NCI-H510A (cell line): ENCODE results near the gene SLC25A18.

Experiments used
- DNase-seq: peaks from one replicate; lab custom pipeline; 2025; lab: John Stamatoyannopoulos, UW

Gene SLC25A18

DNA sequence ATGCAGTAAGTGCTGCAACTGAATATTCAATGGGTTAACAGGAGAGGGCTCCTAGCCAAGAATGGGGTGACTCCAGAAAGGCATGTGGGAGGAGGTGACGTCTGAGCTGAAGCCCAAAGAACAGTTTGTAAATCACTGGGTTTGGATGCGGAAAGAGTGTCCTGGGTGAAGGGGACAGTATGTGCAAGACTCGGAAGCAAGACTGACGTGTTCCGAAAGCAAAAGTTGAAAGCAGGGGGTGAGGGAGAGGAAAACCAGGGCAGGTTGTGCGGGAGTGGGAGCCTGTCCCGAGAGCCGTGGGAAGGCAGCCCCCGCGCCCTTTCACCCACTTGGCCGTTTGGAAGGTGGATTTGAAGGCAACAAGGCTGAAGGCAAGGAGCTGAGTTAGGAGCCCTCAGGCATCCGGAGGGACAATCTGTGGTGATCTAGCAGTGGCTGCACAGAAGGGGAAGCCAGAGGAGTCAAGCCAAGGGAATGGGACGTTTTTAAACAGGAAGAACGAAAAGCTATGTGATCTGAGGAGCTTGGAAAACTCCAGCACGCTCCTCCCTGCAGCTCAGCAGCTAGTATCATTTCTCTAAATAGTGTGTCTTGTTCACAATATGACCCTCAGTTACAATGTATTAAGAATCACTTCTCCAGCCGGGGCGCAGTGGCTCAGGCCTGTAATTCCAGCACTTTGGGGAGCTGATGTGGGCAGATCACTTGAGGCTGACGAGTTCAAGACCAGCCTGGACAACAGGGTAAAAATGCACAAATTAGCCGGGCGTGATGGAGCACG is 7.7 kb downstream of the SLC25A18 start:
- DNase-seq: no peak

- DNase-seq: no peak
Measured at GRCh38 chr22:17575151-17575550, 11.9 kb downstream of the SLC25A18 start.

DNA sequence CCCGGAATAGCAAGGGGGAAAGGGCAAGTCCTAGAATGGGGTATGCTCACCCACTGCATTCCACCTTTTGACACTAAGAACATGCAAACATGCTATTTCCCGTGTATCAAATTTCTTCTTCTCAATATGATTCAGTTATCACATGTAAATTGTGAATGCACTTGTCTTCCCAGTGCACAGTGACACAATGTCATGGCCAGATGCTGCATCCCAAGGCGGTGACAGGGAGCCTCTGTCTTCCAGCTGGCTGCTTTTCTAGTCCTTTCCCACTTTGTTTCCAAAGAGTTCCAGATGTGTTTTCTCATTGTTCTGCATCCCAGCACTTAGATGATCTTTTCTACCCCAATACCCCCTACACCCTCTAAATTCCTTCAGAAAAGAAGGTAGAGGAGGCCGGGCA is 12.4 kb downstream of the SLC25A18 start:
- no peak for DNase-seq

DNA sequence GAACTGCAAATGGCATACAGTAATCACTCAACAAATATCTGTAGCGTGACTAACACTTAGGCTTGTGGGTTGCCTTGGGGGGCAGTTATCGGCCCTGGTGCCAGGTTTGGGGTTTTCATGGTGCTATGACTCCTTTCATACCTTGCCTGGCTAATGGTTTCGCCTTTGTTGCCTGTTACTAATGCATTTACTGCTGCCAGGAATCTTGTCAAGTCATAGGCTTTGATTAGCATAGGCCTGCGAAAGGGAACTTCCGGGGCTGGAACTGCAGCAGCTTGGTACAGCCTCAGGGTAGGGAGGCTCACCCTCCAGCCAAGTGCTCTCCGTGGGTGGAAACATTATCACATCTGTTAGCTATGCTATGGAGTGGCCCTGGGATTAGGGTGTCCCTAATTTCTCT is 13.2 kb downstream of the SLC25A18 start:
- no peak for DNase-seq

- DNase-seq: no peak
Measured at GRCh38 chr22:17578136-17578754, 14.9 kb downstream of the SLC25A18 start.

- no peak for DNase-seq
Measured at GRCh38 chr22:17579535-17579981, 16.3 kb downstream of the SLC25A18 start.

- DNase-seq: no peak
Measured at GRCh38 chr22:17580441-17581031, 17.2 kb downstream of the SLC25A18 start.

- DNase-seq: no peak
Measured at GRCh38 chr22:17581056-17581455, 17.8 kb downstream of the SLC25A18 start.

DNA sequence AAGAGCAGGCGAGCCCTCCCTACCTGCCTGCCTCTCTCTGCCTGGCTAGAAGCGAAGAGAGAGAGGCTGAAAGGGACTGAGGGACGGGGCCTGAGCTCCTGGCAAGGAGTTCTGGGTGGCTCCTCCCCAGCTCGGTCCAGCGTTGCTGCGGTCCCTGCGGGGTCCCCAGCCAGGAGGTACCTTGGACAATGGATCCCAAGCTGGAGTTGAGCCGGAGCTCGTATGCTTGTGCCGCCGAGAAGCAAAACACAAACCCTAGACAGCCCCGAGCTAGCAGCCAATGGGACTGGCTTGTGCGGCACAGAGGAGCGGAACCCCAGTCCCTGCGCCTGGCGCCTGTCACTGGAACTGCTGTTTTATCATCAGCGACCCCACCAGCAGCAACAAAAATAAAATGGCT is 18.3 kb downstream of the SLC25A18 start:
- no peak for DNase-seq

GRCh38 chr22:17583151-17583550 is 19.9 kb downstream of the SLC25A18 start:
- DNase-seq: no peak

DNA sequence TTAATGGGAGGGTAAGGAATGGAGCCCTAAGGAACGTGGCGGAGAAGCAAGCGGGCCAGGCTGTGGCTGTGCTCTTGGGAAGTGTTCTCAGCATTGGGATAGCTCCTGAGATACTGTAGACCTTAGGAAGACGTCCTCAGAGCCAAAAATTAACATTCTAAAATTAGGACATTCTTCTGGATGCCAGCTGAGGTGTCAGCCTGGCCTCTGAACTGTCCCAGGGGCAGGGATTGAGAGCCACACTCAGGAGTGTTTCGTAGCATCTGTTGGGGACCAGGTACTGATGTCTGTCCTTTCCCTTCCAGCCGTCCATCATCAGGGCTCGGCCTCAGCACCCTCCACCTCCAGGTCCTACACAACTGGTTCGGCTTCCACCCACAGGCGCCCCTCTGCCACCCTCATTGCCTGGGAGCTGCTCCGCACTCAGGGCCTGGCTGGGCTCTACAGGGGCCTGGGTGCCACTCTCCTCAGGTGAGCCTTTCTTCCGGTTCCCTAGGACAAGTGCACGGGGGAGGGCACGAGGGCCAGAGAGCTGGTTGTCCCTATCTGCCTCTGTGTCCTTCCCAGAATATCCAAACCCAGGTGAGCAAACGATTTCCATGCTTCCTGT is 23.6 kb downstream of the SLC25A18 start:
- DNase-seq: no peak

DNA sequence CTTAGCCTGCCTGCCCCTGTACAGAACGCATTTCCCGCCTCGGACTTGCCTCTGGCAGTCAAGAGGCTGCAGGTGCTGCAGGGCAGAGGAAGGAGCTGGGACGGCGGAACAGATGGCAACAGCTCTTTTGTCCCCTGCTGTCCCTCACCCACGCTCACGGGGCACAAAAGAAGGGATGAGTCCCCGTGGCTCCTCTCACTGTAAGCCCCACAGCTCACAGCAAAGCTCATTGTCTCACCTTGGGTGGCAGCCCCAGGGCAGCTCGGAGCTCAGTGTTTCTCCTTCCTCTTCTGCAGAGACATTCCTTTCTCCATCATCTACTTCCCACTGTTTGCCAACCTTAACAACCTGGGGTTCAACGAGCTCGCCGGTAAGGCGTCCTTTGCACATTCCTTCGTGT is 24.3 kb downstream of the SLC25A18 start:
- no peak for DNase-seq

- no peak for DNase-seq
Measured at GRCh38 chr22:17588606-17589005, 25.3 kb downstream of the SLC25A18 start.

DNA sequence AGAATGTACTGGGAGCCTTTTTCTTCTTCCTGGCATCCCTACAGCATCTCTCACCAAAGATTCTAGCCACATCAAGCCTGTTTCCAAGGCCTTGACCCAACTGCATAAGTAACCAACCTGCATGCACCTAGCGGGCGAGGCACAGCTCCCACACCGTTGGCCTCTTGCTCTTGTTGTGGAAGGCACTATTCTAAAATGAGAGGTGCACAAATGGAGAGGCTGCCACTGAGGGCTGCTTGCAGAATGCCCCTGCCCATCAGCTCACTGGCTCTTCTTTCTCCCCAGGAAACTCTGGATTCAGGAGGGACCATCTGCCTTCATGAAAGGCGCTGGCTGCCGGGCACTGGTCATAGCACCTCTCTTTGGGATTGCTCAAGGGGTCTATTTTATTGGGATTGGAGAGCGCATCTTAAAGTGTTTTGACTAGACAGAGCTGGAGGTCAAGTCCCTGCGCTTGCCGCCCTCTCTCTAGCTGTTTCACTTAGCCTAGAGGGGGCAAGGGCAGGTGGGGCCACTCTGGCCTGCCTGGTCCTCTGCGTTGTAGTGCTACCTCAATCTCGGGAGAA is 26.6 kb downstream of the SLC25A18 start:
- DNase-seq: no peak

DNA sequence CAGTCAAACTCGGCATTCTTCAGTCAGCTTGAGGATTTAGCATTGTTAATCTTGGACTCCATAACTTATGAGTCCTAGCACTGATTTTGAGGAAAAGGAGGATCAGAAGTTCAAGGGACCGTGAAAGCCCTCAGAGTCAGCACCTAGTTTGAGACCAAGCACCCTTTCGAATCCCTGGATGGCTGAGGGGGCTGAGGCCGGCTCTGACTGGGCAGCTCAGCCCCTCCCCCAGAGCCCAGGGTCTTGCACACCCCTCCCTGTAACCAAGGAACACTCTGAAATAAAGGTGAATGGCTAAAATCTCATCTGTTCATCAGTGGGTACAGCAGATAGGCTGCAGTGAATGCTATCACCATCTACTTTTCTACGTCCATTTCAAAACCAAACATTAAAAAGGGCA is 27.3 kb downstream of the SLC25A18 start:
- no peak for DNase-seq

DNA sequence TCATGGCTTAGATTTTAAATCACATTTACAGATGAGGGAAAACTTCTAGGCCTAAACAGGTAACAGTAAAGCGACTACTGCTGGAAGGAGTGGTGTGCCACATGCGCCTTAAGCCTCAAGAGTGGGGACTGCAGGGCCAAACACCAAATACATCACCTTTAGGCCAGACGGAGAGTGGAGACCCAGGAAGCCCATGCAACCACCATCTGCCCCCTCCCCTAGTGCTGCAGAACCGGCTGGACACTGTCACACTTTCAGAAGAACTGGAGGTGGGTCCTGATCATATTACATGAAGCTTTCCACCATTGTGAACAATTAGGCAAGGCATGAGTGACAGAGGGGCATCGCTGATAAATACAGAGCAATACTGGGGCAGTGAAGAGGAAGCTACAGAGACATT is 28.9 kb downstream of the SLC25A18 start:
- DNase-seq: no peak

GRCh38 chr22:17596226-17596625 is 32.9 kb downstream of the SLC25A18 start:
- no peak for DNase-seq

GRCh38 chr22:17597217-17597616 is 33.9 kb downstream of the SLC25A18 start:
- no peak for DNase-seq

- no peak for DNase-seq
Measured at GRCh38 chr22:17598318-17598717, 35.0 kb downstream of the SLC25A18 start.

DNA sequence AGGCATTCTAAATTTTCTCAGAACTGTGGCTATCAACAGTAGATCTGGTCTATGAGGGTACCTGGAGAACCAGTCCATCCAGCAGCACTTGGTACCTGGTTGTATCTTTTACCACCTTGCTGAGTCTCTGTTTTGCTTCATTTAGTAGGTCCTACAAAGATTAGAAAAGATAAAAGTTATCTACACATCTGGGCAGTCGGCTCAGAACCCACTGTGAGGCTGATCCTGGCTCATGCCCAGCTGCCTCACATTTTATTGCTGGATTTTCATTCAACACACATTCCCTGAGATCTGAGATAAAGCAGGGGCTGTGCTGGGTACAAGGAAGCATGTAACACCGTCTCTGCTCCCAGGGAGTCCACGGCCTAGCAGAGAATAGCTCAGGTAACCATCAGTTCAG is 37.7 kb downstream of the SLC25A18 start:
- no peak for DNase-seq

GRCh38 chr22:17603668-17604067 is 40.4 kb downstream of the SLC25A18 start:
- DNase-seq: no peak

DNA sequence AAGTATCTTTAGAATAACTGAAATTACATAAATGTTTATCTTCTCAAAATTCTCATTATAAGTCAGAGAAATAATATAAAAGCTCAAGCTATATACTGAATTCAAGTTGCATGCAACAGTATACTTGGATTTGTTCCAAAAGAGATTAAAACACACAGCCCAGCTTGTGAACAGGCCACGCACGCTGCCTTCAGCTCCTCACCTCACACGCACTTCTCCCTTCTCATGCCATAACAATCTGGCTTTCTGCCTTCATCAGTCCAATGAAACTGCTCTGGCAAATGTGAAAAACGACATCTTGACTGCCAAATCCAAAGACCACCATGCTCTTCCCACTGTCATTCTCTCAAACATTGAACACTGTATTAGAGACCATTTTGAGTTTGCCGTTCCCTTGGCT is 43.2 kb downstream of the SLC25A18 start:
- DNase-seq: no peak
